Measurements from ENCODE around the gene SH3BGRL2.

Gene SH3BGRL2

DNA sequence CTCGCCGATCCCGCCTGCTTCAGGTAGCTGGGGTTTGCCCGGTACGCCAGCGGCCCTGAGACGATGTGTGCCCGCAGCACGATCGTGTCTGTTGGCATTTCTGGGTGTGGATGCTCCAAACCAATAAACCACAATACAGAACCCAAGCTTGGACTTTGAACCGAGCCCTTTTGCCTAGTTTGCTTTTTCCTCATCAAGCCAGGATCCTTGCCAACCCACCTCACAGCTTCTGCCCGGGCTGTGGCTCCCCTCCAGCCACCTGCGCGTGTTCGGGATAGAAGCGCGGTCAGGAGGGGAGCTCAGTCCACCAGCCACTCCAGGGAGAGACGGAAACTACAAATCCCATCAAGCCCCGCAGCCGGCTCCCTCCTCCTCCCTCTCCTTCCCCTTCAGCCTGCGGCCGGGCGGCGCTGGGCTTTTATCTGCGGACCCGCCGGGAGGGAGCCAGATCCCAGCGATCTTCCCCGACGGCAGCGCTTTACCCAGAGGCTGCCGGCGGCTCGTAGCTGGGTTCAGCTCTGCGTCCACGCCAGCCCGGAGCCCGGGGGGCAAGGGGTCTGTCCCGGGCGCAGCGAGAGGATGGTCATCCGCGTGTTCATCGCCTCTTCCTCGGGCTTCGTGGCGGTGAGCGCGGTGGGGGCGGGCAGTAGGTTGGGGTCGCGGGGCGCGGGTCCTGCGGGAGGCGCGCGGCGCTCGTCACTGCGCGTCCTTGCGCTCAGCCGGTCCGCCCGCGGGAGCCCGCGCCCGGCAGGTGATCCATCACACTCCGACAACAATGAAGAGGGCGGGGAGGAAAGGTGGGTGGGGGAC lies at the start of gene SH3BGRL2:
Gene SH3BGRL2 (plus strand): TSS at position 447 of the 810 bp plus-strand sequence. CDS start 133 bp downstream, at position 580.
- no peak for DNase-seq (ENCODE audit: low read depth, low spot score)

DNA sequence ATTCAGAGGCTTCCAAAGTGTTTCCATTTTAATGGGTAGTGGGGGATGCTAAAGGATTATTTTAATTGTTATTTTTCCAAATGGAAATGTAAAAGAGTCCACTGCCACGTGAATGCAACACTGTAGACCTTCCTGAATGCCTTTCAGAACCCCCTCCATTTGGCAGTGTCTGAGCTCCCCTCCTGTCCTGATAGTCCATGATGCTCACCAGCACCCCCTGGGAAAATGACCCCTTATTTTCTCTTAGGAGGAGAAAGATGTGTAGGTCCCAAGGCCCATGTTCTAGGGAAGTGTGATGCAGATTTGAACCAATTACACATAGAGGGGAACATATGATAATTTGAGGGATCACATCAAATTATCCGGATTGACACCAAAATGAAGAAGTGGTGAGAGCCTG lies 46.8 kb upstream of the SH3BGRL2 start:
- no peak for DNase-seq (ENCODE audit: low read depth, low spot score)

DNA sequence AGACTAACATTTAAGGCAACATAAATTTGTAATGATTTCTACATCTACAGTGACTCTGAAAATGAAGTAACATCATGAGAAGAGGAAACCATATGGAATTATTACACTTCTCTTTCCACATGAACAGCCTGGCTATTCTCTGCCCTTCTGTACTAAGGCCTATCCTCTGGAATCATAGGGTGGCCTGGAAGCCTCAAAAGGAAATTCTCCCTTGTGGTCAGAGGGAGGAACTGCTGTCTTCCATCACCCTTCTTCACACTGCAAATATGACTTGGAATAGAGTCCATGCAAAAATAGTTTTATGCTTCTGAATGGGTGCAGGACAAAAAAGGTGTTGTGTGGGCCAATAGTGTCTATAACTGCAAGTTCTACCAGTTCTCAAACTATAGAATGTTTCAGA lies 44.6 kb upstream of the SH3BGRL2 start:
- no peak for DNase-seq (ENCODE audit: low read depth, low spot score)

DNA sequence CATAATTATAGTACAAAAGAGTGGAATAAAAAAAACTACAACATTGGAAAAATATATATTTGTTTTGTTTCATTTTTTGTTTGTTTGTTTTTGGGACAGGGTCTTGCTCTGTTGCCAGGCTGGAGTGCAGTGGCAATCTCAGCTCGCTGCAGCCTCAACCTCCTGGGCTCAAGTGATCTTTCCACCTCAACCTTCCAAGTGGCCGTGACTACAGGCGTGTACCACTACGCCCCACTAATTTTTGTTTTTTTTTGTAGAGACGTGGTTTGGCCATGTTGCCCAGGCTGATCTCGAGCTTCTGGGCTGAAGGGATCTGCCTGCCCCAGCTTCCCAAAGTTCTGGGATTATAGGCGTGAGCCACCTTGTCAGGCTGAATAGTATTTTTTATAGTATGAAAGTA lies 41.4 kb upstream of the SH3BGRL2 start:
- DNase-seq (ENCODE audit: low read depth, low spot score) = no peak

DNA sequence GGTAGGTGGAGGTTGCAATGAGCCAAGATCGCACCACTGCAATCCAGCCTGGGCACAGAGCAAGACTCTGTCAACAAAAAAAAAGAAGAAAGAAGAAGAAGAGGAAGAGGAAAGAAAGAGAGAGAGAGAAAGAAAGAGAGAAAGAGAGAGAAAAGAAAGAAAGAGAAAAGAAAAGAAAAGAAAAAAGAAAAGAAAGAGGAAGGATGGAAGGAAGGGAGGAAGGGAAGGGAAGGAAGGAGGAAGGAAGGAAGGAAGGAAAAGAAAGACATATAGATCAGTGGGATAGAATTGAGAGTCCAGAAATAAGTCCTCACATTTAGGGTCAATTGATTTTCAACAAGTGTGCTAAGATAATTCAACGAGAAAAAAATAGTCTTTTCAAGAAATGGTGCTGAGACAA lies 34.0 kb upstream of the SH3BGRL2 start:
- no peak for DNase-seq (ENCODE audit: low read depth, low spot score)

DNA sequence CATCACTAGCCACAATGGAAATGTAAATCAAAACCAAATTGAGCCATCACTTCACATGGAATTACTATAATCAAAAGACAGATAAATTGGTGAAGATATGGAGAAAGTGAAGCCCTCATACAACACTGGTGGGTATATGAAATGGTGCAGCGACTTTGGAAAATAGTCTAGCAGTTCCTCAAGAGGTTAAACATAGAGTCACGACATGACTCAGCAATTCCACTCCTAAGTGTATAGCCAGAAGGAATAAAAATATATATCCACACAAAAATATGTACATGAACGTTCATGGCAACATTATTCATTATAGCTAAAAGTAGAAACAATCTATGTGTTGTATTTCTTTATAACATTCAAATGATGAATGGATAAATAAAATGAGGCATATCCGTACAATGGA lies 33.1 kb upstream of the SH3BGRL2 start:
- DNase-seq (ENCODE audit: low read depth, low spot score) = no peak

DNA sequence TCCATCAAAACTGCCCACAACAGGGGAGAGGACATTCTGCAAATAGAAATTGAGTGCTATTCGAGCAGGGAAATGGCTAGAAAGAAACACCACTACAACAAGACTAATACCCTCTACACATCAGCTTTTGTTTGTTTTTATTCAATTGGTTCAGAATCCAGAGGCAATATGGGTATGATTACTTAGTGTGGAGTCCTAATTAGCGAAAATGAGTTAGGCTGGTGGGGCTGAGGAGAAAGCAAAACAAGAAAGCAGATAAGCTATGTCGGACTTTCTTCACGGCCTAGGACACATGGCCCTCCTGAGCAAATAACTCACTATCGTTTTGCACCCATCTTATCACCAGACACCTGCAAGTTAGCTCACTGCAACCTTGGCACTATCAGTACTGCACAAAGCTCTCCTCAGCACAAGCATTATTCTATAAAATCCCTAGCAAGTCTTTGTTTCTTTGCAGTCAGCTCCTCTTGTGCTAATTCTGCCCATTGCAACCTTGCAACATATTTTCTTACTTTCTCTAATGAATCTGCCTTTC lies 31.3 kb upstream of the SH3BGRL2 start:
- DNase-seq (ENCODE audit: low read depth, low spot score) = no peak

DNA sequence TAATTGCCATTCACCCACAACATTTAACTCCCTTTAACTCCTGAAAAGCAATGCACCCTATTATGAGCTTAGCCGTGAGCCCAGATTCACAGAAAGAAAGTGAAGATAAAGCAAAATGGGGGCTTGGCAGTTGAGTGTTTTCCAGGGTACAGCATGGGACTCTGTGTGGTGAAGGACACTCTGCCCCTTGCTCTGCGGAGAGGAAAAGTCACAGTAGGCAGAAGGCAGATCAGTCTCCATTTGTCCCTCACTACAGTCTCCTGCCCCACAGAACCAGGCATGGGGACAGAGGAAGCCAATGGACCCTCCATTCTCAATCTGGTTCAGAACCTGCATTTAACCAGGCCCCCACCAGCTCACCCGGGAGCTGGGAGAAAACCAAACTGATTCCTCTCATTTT lies 30.8 kb upstream of the SH3BGRL2 start:
- DNase-seq (ENCODE audit: low read depth, low spot score) = no peak

DNA sequence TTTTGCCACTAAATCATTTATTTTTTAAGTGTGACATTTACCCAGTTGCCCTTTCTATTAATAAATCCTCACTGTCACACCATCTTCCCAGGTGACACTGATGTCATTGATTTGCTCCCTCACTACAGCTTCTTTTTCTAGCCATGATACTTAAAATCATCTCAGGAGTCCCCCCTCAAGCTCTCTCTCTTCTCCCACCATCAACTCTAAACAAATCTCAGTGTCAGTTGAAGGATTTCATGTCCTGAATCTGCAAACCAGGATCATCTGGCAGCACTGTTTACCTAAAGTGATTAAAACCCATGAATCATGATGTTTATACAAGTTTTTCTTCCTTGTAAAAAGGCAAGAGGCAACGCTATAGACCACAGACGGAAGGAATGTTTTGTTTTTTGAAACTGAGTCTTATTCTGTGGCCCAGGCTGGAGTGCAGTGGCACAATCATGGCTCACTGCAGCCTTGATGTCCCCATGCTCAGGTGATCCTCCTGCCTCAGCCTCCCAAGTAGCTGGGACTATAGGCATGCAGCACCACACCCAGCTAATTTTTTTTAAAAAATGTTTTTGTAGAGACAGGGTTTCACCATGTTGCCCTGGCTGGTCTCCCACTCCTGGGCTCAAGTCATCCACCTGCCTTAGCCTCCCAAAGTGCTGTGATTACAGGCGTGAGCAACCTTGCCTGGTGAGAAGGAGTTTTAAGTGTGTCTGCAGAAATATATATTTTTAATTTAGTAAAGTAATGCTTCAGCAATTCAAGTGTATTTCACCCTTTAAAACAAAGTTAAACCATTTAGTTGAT lies 30.1 kb upstream of the SH3BGRL2 start:
- no peak for DNase-seq (ENCODE audit: low read depth, low spot score)

DNA sequence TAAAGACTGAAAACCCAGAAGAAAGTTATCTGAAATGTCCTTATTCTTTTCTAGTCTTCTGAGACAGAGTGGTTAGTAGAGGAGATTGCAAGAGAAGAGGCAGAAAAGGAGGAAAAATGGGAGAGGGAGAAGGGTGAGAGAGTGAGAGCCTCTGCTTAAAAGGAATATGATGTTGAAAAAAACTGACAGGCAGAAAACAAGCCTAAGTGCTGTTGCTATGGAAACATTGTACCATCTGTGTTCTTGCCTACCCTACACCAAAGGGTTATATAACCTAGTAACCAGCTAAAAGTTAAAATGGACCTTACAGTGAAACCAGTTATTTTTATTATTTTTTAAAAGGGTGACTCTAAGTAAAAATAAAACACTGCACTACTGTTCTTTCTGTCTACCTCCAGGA lies 28.3 kb upstream of the SH3BGRL2 start:
- no peak for DNase-seq (ENCODE audit: low read depth, low spot score)

DNA sequence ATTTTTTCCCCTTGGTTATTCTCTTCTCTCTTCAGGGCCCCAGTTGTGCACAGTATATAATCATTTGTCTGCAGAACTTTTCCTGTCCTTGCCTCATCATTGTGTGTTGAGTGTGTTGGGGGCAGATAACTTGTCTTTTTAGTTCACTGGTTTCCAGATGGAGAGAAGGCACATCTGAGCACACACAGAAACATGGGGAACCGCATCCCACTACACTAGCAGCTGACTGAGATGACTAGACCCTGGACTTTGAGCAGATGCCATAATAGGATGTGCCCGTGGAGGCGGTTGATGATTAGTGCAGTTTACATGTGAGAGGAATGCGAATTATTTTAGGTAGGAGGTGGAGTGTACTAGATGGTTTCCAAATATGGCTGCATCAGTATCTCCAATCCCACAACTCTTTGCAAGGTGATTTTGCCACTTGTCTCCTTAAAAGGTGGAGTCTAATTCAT lies 26.5 kb upstream of the SH3BGRL2 start:
- no peak for DNase-seq (ENCODE audit: low read depth, low spot score)

DNA sequence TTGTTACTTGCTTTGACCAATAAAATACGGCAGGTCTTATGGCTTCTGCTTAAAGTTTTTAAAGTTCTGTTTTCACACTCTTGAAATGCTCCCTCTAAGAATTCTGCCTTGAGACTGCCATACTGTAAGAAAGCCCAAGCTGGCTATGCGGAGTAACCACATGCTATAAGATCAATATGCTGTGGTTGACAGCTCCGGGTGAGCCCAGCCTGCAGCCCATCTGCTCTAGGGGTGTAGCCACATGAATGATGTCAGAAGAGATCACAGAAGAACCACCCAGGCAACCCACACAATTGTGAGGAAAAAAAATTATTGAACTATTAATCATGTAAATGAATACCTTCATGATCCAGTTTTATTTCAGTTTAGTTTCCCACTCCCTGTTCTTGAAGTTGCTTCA lies 26.1 kb upstream of the SH3BGRL2 start:
- no peak for DNase-seq (ENCODE audit: low read depth, low spot score)

DNA sequence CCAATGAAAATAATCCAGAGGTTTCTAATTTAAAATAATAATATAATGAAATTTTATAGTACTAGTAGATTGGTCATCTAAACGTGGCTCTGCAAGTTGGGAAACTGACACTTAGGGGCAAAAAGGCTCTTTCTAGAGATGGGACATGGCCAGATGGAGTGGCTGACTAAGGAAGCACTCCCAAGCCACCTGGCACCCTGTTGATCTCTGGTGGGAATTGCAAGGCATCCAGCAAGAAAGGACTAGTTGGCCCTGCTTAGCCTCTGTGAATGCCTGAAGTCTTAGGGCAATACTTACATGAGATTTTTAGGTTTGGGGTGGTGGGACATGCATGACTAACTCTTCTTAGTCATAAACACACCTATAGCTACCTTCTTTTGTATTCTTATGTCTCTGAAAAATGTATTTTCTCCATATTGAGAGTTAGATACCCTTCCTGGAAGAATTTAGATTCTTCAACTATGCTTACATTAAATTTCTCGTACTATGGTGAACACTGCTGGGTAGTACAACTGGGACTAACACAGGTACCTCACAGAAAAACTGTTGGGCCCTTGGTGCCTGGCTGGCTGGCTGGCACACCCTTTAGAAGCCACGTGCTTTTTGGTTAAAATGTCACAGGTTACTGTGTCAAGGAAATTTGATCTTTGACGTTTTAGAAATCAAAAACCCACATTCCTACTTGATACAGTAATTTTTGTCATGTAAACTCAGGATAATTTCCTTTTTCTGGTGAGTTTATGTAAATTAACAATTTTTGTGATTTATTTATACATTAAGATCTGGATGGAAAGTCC lies 25.0 kb upstream of the SH3BGRL2 start:
- no peak for DNase-seq (ENCODE audit: low read depth, low spot score)

DNA sequence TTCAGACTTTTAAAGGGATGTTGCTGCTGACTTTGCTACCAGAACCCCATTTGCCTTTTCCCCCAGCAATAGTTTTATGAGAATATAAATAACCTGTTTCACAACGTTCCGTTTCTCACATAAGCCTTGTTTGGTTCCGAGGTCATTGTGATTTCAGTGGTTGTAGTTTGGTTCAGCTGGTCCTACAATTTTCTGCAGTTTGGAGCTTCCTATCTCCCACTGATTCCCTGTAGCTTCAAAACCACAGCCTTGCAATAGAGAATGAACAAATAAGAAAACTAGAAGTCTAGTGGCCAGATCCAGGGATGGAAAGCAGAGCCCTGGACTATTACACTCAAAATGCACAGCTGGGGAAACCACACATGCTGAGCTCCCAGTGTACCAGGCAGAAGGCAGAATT lies 24.1 kb upstream of the SH3BGRL2 start:
- DNase-seq (ENCODE audit: low read depth, low spot score) = no peak

DNA sequence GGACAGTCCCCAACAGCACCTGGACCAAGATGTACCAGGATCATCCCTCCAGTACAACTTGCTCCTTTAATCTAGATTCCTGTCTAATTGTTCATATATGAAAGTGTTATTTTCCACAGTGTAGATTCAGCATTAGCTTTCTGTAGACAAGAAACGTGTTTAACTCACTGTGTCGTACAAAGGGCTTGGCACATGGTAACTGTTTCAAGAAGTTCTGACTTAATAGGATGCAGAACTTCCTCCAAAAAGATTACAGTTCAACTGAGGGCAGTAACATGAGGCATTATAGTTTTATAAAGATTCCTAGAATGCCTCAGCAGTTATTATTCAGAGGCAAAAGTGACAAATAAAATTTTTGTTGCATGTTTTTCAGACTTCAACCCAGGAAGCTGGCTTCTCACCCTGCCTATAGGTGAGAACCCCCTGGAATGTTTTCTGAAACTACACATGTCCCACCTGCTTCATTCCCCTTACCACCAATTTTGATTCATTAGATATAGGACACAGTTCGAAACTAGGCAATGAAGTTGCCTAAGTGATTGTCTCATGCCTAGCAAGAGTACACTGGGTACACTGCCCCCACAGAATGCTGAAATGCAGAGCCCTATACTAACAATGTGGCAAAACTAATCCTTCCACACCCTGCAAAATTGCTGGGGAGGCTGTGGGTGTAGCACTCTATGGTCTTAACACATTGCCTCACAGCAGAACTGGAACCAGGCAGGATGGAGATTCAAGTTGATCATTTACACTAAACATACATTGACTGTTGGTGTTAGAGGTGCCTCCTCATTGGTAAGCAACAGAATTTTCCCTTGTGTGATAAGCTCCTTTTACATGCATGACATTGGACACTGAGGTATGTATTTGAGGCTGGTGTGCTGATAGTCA lies 22.6 kb upstream of the SH3BGRL2 start:
- DNase-seq (ENCODE audit: low read depth, low spot score) = no peak

DNA sequence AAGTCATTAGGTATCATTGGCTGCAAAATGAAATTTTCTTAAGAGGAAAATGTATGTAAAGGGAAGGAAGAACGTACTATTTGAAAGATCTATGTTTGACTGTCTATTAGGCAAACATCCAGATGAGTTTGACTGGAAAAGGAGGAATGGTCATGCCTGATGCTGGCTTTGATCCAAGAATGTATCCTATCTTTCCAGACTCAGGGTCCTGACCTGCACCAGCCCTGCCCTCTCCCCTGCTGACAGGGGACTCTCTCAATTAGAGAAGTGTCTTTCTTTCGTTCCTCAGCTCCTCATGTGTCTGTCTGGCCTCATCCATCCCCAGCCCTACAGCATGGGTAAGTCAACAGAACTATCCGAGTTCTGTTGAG lies 21.9 kb upstream of the SH3BGRL2 start:
- no peak for DNase-seq (ENCODE audit: low read depth, low spot score)

DNA sequence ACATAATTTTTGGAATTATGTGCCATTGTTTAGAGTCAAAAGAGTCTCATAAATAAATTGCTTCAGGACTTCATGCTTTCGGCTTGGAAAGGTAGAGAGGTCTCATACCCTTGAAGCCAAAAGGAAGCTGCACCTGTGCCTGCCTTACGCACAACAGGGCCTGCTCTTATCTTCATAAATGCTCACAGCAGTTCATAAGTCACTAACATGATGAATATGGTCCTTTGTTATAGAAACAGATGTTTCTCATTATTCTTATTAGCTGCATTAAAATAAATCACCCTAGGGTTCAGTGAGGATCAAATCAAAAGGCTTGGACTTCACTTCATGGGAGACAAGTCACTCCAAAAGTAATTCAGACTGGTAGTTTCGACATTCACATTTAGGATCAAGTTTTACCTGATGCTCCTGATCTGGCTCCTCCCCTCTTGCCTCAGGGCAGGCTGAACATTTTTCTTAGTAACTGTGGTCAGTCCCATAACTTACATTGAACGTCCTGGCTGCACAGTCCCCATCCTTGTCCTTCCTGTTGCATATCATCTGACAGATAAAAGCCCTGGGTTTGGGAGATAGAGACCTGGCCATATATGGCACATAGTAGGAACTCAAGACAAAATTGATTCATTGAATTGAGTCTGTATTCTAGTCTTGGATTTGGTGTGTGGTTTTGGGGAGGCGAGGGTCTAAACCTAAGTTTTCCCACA lies 20.7 kb upstream of the SH3BGRL2 start:
- no peak for DNase-seq (ENCODE audit: low read depth, low spot score)

DNA sequence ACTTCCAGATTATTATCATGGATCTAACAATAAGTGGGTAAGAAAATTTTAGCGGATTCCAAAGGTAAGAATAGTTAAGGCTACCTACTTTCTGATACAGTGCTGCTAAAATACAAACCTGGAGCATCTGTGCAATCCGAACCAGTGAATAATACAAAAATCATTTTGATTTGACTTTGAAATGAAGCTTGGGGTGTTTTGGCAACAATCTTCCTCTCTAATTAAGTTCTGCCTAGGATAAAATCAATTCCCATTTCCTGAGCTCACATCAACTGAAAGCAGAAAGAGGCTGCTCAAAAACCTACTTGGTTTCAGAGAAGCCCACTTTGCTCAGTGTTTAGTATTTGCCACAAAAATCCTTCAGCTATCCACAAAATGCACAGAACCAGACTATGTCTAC lies 18.7 kb upstream of the SH3BGRL2 start:
- DNase-seq (ENCODE audit: low read depth, low spot score) = no peak

DNA sequence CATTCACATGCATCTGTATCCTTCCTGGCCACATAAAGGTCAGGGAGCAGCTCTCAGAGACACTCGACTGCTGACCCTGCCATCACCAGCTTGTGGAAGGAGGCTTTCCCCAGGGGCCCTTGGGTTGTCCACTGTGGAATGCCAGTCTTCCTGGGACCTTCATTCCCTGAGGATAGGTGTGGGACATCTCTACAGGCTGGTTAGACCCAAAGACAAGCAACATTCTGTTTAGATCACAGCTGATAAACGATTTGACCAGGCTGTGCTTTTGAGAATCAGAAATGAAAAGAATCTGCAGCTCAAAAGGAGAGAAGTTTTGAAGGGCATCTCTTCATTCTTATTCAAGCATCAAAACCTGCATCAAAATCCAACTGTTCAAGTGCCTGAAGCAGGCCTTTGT lies 18.2 kb upstream of the SH3BGRL2 start:
- no peak for DNase-seq (ENCODE audit: low read depth, low spot score)

DNA sequence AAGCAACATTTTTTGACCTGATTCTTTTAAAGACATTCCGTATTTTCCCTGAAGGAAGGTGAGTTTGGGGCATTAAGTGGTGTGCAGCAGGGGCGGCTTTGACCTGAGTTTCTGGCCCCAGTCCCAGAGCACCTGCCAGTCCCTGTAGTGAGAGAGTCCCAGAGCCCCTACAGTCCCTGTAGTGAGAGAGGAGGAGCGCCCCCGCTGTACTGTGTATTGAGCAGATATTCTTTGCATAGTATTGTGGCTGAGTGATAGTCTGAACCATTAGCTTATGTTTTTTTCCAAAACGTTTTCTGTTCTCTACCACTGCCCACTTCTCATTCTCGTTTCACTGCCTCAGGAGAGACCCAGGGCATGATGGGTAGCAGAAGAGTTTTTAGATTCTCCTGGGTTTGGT lies 17.2 kb upstream of the SH3BGRL2 start:
- no peak for DNase-seq (ENCODE audit: low read depth, low spot score)
